ENCODE data around the gene FAM124B.

Gene FAM124B

DNA sequence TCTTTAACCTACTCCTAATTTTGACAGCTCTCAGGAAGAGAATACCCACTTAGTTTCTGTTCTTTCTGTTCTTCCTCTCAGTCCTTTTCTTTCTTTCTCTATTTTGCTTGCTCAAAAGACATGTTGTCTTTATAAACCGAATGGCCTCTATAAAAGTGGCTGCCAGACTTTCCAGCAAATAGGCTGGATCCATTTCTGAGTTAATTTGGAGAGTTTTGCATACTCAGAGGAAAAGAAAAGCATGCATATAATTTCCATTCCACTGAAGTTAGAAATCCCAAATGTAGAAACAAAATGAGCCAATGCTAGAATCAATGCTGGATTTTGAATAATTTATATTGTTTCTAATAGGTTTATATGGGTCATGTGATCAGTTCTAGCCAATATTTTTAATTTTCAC, 65.9 kb downstream of the FAM124B start:
- no peak for DNase-seq (ENCODE audit: low read depth, low spot score)

DNA sequence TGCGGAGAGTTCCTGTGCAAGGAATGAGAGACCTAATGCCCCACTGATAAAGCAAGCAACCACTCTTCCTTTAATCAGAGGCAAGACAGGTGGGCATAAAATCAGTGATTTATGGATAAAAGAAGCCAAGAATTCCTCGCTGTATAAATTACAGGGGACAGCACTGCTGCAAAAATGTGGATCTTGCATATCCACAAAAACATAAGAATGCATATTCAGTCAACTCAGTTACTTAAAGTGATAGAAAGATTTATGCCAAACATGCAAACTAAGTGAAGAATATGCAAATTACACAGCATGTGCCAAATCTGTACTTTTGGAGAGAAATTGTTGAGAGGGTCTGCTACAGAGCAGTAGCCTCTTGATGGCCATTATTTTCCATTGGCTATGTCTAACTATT, 67.2 kb downstream of the FAM124B start:
- no peak for DNase-seq (ENCODE audit: low read depth, low spot score)

DNA sequence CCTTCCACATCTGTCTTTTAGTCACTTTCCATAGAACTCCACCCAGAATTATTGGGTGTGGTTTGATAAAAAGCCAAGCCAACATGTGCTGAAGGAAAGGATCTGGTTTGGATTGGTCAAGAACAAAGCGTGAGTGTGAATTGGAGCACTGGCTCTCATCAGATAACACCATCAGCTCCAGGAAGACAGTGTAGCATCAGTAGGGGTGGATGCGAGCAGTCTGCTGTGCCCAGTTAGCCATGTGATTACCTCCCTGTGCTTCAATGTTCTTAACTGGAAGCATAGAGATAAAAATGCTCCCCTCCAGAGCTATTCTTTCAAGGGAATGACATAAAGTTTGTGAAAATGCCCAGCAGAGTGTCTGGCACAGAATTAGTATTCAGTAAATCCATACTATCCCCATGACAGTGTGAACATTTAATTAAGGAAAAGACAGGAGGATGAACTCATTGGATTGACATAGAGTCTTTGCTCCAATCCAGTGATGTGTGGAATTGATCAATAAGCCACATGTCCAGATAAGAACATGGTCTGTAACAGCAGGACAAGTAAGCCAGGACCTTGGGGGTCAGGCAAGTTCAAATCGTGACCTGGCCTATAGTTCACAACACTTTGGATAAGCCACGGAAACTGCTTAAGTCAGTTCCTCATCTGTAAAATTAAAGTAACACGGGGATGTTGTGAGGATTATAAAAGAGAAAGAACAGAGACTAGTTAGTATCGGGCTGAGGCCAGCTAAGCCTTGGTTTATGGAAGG, 68.0 kb downstream of the FAM124B start:
- no peak for DNase-seq (ENCODE audit: low read depth, low spot score)

DNA sequence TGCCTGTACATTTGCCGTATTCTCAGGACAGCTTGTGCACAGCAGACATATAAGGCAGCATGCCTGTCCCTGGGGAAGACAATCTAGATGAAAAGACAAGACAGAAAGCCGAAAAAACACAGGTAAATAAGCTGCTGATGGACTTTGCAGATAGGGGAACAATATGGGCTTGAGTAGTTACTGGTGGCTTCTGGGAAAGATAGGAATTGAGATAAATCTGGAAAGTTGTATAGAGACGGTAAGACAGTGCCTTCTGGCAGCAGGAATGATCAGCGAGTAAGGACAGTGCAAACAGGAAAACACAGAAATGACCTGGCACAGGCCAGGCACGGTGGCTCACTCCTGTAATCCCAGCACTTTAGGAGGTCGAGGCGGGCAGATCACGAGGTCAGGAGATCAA, 70.2 kb downstream of the FAM124B start:
- no peak for DNase-seq (ENCODE audit: low read depth, low spot score)

DNA sequence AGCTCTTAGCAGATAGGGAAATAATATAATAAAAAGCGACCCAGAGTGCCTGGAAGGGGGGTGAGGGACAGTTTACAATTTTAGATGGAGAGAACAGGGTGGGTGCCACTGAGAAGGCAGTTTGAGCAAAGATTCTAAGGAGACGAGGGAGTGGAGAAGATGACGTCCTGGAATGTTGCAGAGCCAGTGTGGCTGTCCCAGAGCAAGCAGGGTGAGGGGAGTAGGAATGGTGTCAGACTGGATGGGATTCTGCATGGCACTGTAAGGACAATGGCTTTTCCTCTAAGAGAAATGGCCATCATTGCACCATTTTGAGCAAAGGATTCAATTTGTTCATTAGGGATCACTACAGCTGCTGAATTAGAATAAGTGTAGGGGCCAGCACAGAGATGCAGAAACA, 73.1 kb downstream of the FAM124B start:
- DNase-seq (ENCODE audit: low read depth, low spot score), result no peak
